Testis (tissue), 3 donors: ENCODE data around the gene OR6K3. TPM values are rescaled to one million over a fixed set of nuclear protein-coding genes. Genes with fewer than 3 reads are reported as not detected.
"Not testable (repeated sequence)": the region's sequence is repeated elsewhere in the genome, so short reads cannot be mapped to it uniquely, and the experiment has no call there.

Source experiments
- DNase-seq: peaks from one replicate; pipeline ENCODE4 v3.0.0-alpha.2; 2019
- H3K27ac ChIP-seq, 2 donors: fragments of 200-600 bp; sonication (generic); one replicate each; pipeline ENCODE4 v1.5.1; 2019
- H3K27me3 ChIP-seq: fragments of 200-600 bp; sonication (generic); one replicate; pipeline ENCODE4 v1.5.1; 2019
- H3K36me3 ChIP-seq: fragments of 200-600 bp; sonication (generic); one replicate; pipeline ENCODE4 v1.5.1; 2017; ENCODE audit warnings: low read depth; ENCODE audit errors: missing control alignments
- H3K4me1 ChIP-seq: fragments of 200-600 bp; sonication (generic); one replicate; pipeline ENCODE4 v1.5.1; 2019
- H3K4me3 ChIP-seq, 2 donors: fragments of 200-600 bp; sonication (generic); one replicate each; pipeline ENCODE4 v1.5.1; 2017 to 2019
- H3K9me3 ChIP-seq: fragments of 200-600 bp; sonication (generic); one replicate; pipeline ENCODE4 v1.5.1; 2017
- POLR2A ChIP-seq: fragments of 450-650 bp; IDR thresholded peaks from one replicate; pipeline ENCODE4 v1.6.1; 2017; ENCODE audit warnings: antibody characterized with exemption, mild to moderate bottlenecking, moderate library complexity
- WGBS, 2 donors: methylation state at CpG; one replicate each; pipeline ENCODE4 v1.1.5; 2018; 5-methylcytosine and 5-hydroxymethylcytosine counted together
- intact Hi-C: fragments of 100-400 bp; cut with DNase I; formaldehyde crosslinking; loops from one replicate; pipeline ENCODE4 v1.15.1; 2023; ENCODE audit warnings: low total_unique reads
- polyA plus RNA-seq: library from polyadenylated mRNA; stranded (reverse); fragments of 350-450 nt; fragmentation: Illumina TruSeq; extraction: RNeasy Lipid Tissue Mini Kit (QIAGEN cat#74804); gene quantifications from one replicate; pipeline ENCODE4 v1.2.3, GENCODE V29; 2014; ENCODE audit warnings: low read depth, low replicate concordance; ENCODE audit not compliant: insufficient read depth
- total RNA-seq, 2 donors: library from RNA; depleted of rRNA; stranded (reverse); fragments of >200 nt; gene quantifications; one replicate each; pipeline ENCODE4 v1.2.3, GENCODE V29; 2016
- TF ChIP-seq, protein P1 (sequence below), 3 experiments: fragments of 450-650 bp in 2 of 3; fragments of 200-600 bp in 1 of 3; sonication (generic) in 1 of 3; IDR thresholded peaks; one replicate each; pipeline ENCODE4 v1.5.1; 2016 to 2019; ENCODE audit warnings: antibody characterized with exemption in 3 of 3, mild to moderate bottlenecking in 2 of 3, moderate library complexity in 1 of 3

OR6K3 gene
- total and polyA plus RNA-seq, 3 donors from 2014 or later: 0.19 TPM; not detected in 2

GRCh38 chr1:158689875-158690274 lies 30.6 kb downstream of the OR6K3 start:
- Histone ChIP-seq H3K27ac (no peak overlapping the region), H3K4me3 (no peak overlapping the region), H3K27me3 (no peaks in the 10 kb centered on the region), H3K4me1 (no peaks in the 10 kb centered on the region), H3K9me3 (no peaks in the 10 kb centered on the region), H3K36me3 (no peaks in the 10 kb centered on the region)
- no peak for DNase-seq
- TF ChIP-seq, protein P1, sequence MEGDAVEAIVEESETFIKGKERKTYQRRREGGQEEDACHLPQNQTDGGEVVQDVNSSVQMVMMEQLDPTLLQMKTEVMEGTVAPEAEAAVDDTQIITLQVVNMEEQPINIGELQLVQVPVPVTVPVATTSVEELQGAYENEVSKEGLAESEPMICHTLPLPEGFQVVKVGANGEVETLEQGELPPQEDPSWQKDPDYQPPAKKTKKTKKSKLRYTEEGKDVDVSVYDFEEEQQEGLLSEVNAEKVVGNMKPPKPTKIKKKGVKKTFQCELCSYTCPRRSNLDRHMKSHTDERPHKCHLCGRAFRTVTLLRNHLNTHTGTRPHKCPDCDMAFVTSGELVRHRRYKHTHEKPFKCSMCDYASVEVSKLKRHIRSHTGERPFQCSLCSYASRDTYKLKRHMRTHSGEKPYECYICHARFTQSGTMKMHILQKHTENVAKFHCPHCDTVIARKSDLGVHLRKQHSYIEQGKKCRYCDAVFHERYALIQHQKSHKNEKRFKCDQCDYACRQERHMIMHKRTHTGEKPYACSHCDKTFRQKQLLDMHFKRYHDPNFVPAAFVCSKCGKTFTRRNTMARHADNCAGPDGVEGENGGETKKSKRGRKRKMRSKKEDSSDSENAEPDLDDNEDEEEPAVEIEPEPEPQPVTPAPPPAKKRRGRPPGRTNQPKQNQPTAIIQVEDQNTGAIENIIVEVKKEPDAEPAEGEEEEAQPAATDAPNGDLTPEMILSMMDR (IDR thresholded peaks at IDR 0.05): no peak
- no peak for TF ChIP-seq POLR2A
- intact Hi-C loops: no loop called here

GRCh38 chr1:158689110-158689509 lies 31.4 kb downstream of the OR6K3 start:
- TF ChIP-seq POLR2A: no peak
- TF ChIP-seq, protein P1 (IDR thresholded peaks at IDR 0.05): no peak
- WGBS, 2 donors: 35 to 48% methylated on average over 1 of the region's 1 CpG
- Histone ChIP-seq H3K4me1 (no peaks in the 10 kb centered on the region), H3K27ac (no peak overlapping the region), H3K27me3 (no peaks in the 10 kb centered on the region), H3K36me3 (no peaks in the 10 kb centered on the region), H3K4me3 (no peak overlapping the region), H3K9me3 (no peaks in the 10 kb centered on the region)
- intact Hi-C loops: no loop called here
- no peak for DNase-seq

DNA sequence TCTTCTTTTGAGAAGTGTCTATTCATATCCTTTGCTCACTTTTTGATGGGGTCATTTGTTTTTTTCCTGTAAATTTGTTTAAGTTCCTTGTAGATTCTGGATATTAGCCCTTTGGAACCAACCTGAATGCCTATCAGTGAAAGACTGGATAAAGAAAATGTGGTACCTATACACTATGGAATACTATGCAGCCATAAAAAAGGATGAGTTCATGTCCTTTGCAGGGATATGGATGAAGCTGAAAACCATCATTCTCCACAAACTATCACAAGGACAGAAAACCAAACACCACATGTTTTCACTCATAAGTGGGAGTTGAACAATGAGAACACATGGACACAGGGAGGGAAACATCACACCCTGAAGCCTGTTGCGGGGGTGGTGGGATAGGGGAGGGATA lies 32.2 kb downstream of the OR6K3 start:
- H3K27ac ChIP-seq, H3K4me3 ChIP-seq, DNase-seq, H3K4me1 ChIP-seq, H3K36me3 ChIP-seq, intact Hi-C loops, H3K27me3 ChIP-seq, H3K9me3 ChIP-seq: not testable (repeated sequence)
- 82 to 89% methylated on average over 1 of the region's 1 CpG for WGBS, 2 donors

DNA sequence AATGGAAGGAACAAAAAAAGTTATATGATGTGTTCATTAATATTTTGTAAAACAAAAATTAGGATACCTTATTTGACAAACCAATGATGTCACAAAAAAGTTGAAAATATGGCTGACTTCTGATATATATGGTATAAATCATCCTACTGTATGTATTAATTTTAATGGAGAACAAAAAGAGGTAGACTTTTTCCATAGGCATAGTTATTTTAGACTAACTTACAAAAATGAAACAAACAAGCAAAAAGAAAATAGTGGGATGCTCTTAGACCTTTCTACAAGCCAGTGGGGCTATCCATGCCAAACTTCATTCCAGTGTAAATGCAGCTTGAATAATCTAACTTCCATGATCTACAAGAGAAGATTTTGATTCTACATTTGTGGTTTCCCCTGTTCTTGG lies 33.5 kb downstream of the OR6K3 start:
- no peak for DNase-seq
- no peaks in the 10 kb centered on the region for H3K27me3 ChIP-seq
- H3K9me3 ChIP-seq: no peaks in the 10 kb centered on the region
- no peak overlapping the region for H3K27ac ChIP-seq
- no peak for TF ChIP-seq POLR2A
- TF ChIP-seq, protein P1 (IDR thresholded peaks at IDR 0.05): no peak
- no peaks in the 10 kb centered on the region for H3K36me3 ChIP-seq
- intact Hi-C loops: no loop called here
- no peak overlapping the region for H3K4me3 ChIP-seq
- H3K4me1 ChIP-seq: no peaks in the 10 kb centered on the region

DNA sequence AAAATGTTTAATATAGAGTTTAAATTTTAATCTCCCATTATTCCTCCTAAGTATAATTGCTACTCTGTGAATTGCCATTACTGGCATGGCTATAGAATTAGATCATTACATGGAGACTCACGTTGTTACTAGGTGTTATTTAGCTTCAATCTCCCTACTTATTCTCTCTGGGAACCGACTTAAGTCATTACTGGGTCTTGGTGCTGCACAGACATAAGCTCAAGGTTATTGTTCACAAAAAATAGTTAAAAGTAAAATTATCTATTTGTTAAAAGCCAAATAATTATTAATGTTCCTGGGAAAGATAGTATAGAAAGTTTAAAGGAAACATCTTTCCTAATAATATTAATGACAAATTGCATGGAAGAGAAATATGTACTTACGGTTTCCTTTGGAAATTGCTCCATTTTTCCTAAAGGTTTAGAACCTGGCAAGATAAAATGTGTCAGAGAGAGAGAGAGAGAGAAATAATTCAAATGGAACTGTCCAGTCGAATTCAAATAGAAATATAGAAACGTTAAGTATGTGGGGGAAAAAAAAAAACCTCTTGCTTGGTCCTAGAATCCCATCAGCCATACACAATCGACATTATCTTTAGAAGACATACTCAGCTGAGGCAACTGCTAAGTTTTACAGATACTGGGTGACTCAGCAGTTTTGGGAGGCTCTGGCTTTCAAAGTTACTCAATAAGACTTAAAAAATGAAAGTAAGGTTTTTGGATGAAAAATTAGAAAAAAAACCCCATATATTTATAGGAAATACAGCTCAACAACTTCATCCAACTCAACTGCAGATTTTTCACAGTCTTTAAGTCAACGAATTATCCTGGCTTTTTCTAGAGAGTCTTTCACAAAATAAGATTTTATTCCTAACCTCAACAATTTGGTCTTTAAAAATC lies 34.2 kb downstream of the OR6K3 start, which contains the start of gene SPTA1:
SPTA1 (minus strand) TSS at position 605 of the 899 bp plus-strand sequence; CDS start at position 407, 198 bp downstream.
- WGBS, 2 donors: 52 to 53% methylated on average over 7 of the region's 7 CpGs
- Histone ChIP-seq H3K27ac (no peak within 1 kb of the TSS), H3K4me3 (no peak within 1 kb of the TSS), H3K9me3 (no peaks in the 10 kb centered on the region), H3K4me1 (no peaks in the 10 kb centered on the region), H3K27me3 (no peaks in the 10 kb centered on the region), H3K36me3 (no peaks in the 10 kb centered on the region)
- intact Hi-C loops: no loop called here
- TF ChIP-seq, protein P1 (IDR thresholded peaks at IDR 0.05): no peak
- TF ChIP-seq POLR2A: no peak
- no peak for DNase-seq
